ENCODE measurements around the gene AKAP11.

Gene AKAP11

GRCh38 chr13:42275098-42275471 is 3.1 kb downstream of the AKAP11 start:
- no peak for DNase-seq (ENCODE audit: low spot score)

- no peak for DNase-seq (ENCODE audit: low spot score)
Measured at GRCh38 chr13:42275506-42275905, 3.6 kb downstream of the AKAP11 start.

GRCh38 chr13:42276683-42277082 is 4.7 kb downstream of the AKAP11 start:
- DNase-seq (ENCODE audit: low spot score): no peak

- DNase-seq (ENCODE audit: low spot score): no peak
Measured at GRCh38 chr13:42277618-42278276, 5.8 kb downstream of the AKAP11 start.

GRCh38 chr13:42279080-42279479 is 7.1 kb downstream of the AKAP11 start:
- no peak for DNase-seq (ENCODE audit: low spot score)

- no peak for DNase-seq (ENCODE audit: low spot score)
Measured at GRCh38 chr13:42279986-42280385, 8.0 kb downstream of the AKAP11 start.

- no peak for DNase-seq (ENCODE audit: low spot score)
Measured at GRCh38 chr13:42280537-42280936, 8.6 kb downstream of the AKAP11 start.

GRCh38 chr13:42283574-42283973 is 11.6 kb downstream of the AKAP11 start:
- DNase-seq (ENCODE audit: low spot score): no peak

- no peak for DNase-seq (ENCODE audit: low spot score)
Measured at GRCh38 chr13:42284068-42284467, 12.1 kb downstream of the AKAP11 start.

GRCh38 chr13:42298392-42298791 is 26.4 kb downstream of the AKAP11 start:
- DNase-seq (ENCODE audit: low spot score): no peak

GRCh38 chr13:42305503-42305902 is 33.6 kb downstream of the AKAP11 start:
- DNase-seq (ENCODE audit: low spot score): no peak

- DNase-seq (ENCODE audit: low spot score): no peak
Measured at GRCh38 chr13:42307461-42307860, 35.5 kb downstream of the AKAP11 start.

GRCh38 chr13:42312817-42313431 is 41.0 kb downstream of the AKAP11 start:
- no peak for DNase-seq (ENCODE audit: low spot score)

- DNase-seq (ENCODE audit: low spot score): no peak
Measured at GRCh38 chr13:42318570-42318969, 46.6 kb downstream of the AKAP11 start.

- DNase-seq (ENCODE audit: low spot score): no peak
Measured at GRCh38 chr13:42320375-42320787, 48.4 kb downstream of the AKAP11 start.

- no peak for DNase-seq (ENCODE audit: low spot score)
Measured at GRCh38 chr13:42322806-42323205, 50.9 kb downstream of the AKAP11 start.

- no peak for DNase-seq (ENCODE audit: low spot score)
Measured at GRCh38 chr13:42324704-42325103, 52.8 kb downstream of the AKAP11 start.

- no peak for DNase-seq (ENCODE audit: low spot score)
Measured at GRCh38 chr13:42327725-42328124, 55.8 kb downstream of the AKAP11 start.

GRCh38 chr13:42328672-42329071 is 56.7 kb downstream of the AKAP11 start:
- DNase-seq (ENCODE audit: low spot score): no peak

- DNase-seq (ENCODE audit: low spot score): no peak
Measured at GRCh38 chr13:42329239-42329638, 57.3 kb downstream of the AKAP11 start.

GRCh38 chr13:42331009-42331408 is 59.1 kb downstream of the AKAP11 start:
- no peak for DNase-seq (ENCODE audit: low spot score)

GRCh38 chr13:42333613-42334328 is 61.8 kb downstream of the AKAP11 start:
- peak; percentile 13 for DNase-seq (ENCODE audit: low spot score)

- no peak for DNase-seq (ENCODE audit: low spot score)
Measured at GRCh38 chr13:42334329-42334706, 62.4 kb downstream of the AKAP11 start.

All from AG08395 (cell line).